Measurements from ENCODE around the gene PGAM4. TPM values are rescaled to one million over a fixed set of nuclear protein-coding genes. Genes with fewer than 3 reads are reported as not detected.

The PGAM4 gene
- total RNA-seq (not detected), total RNA-seq (0 to 1.1 (median 0.08) reads per million in 172 experiments)
- polyA plus RNA-seq (2013, experiment 1 of 2), result 0.16 TPM
- 0.20 TPM for polyA plus RNA-seq (2013, experiment 2 of 2)

- H3K4me3 Mint-ChIP-seq, result no peak within 1 kb of the TSS
- DNase-seq (no peak), ATAC-seq (ENCODE audit: poor library complexity) (no peak)
- ChIA-PET POLR2A (no interaction called here), CTCF (no interaction called here)
- Histone ChIP-seq H3K27me3 (ENCODE audit: control insufficient read depth in 1 of 2, insufficient read depth in 2 of 2, low read length in 2 of 2) (no peaks in the 10 kb centered on the region), H3K4me1 (ENCODE audit: insufficient read depth, low read length) (no peaks in the 10 kb centered on the region), H3K4me3 (ENCODE audit: low read length) (no peak within 1 kb of the TSS), H3K27ac (ENCODE audit: low read depth in 1 of 2, low read length in 2 of 2) (no peak within 1 kb of the TSS), H3K9me3 (ENCODE audit: control insufficient read depth in 1 of 2, insufficient read depth in 1 of 2, low read length in 2 of 2) (no peaks in the 10 kb centered on the region), H3K36me3 (ENCODE audit: insufficient read depth, low read length) (no peaks in the 10 kb centered on the region)
- intact Hi-C loops (cut with DNase I, micrococcal nuclease), result loop anchor here in 1 of 2 experiments (10.0 kb wide), 1 partner anchor 55 kb away; the partner anchor contains the start of gene ATP7A
- peaks cover 7% of the 10 kb centered on the region for H3K4me1 Mint-ChIP-seq (ENCODE audit: low read depth)
- no peaks in the 10 kb centered on the region for H3K9me3 Mint-ChIP-seq
- H3K36me3 Mint-ChIP-seq (ENCODE audit: low read depth), result peaks cover 43% of the 10 kb centered on the region
- no peak for TF ChIP-seq CTCF (IDR thresholded peaks at IDR 0.05)
- no peak within 1 kb of the TSS for H3K27ac Mint-ChIP-seq
- no peaks in the 10 kb centered on the region for H3K27me3 Mint-ChIP-seq
These were observed at the start of gene PGAM4 for GRCh38 chrX:77969538-77969937. TSS of gene PGAM4 (minus strand) at chrX:77969638. CDS start at chrX:77969638, 0 bp downstream.

GRCh38 chrX:78011846-78012245 is 42.4 kb upstream of the PGAM4 start:
- TF ChIP-seq CTCF (IDR thresholded peaks at IDR 0.05), result no peak
- POLR2A ChIA-PET, result no interaction called here

GRCh38 chrX:77979870-77980269 is 10.4 kb upstream of the PGAM4 start:
- no peak overlapping the region for H3K4me3 ChIP-seq (ENCODE audit: low read length)
- H3K36me3 Mint-ChIP-seq (ENCODE audit: low read depth), result peaks cover 29% of the 10 kb centered on the region
- no peak for TF ChIP-seq CTCF (IDR thresholded peaks at IDR 0.05)
- POLR2A ChIA-PET, result no interaction called here
- ATAC-seq (ENCODE audit: poor library complexity) (no peak), DNase-seq (no peak)
- H3K4me1 Mint-ChIP-seq (ENCODE audit: low read depth), result no peaks in the 10 kb centered on the region
- H3K27ac Mint-ChIP-seq, result no peak overlapping the region
- intact Hi-C loops (cut with DNase I, micrococcal nuclease), result no loop called here
- no peak overlapping the region for H3K4me3 Mint-ChIP-seq
- no peaks in the 10 kb centered on the region for H3K9me3 Mint-ChIP-seq
- no peaks in the 10 kb centered on the region for H3K27me3 Mint-ChIP-seq
- no peak overlapping the region for H3K27ac ChIP-seq (ENCODE audit: low read depth in 1 of 2, low read length in 2 of 2)
- no peaks in the 10 kb centered on the region for H3K9me3 ChIP-seq (ENCODE audit: control insufficient read depth in 1 of 2, insufficient read depth in 1 of 2, low read length in 2 of 2)
- no peaks in the 10 kb centered on the region for H3K36me3 ChIP-seq (ENCODE audit: insufficient read depth, low read length)
- H3K27me3 ChIP-seq (ENCODE audit: control insufficient read depth in 1 of 2, insufficient read depth in 2 of 2, low read length in 2 of 2), result no peaks in the 10 kb centered on the region
- no peaks in the 10 kb centered on the region for H3K4me1 ChIP-seq (ENCODE audit: insufficient read depth, low read length)
- CTCF ChIA-PET, result no interaction called here

More at GRCh38 chrX:78011846-78012245, 42.4 kb upstream of the PGAM4 start:
- no peaks in the 10 kb centered on the region for H3K4me1 Mint-ChIP-seq (ENCODE audit: low read depth)
- Histone ChIP-seq H3K27me3 (ENCODE audit: control insufficient read depth in 1 of 2, insufficient read depth in 2 of 2, low read length in 2 of 2) (no peaks in the 10 kb centered on the region), H3K9me3 (ENCODE audit: control insufficient read depth in 1 of 2, insufficient read depth in 1 of 2, low read length in 2 of 2) (no peaks in the 10 kb centered on the region), H3K4me1 (ENCODE audit: insufficient read depth, low read length) (no peaks in the 10 kb centered on the region), H3K4me3 (ENCODE audit: low read length) (no peak overlapping the region), H3K36me3 (ENCODE audit: insufficient read depth, low read length) (peaks cover 6% of the 10 kb centered on the region), H3K27ac (ENCODE audit: low read depth in 1 of 2, low read length in 2 of 2) (no peak overlapping the region)
- H3K4me3 Mint-ChIP-seq, result no peak overlapping the region
- DNase-seq (no peak), ATAC-seq (ENCODE audit: poor library complexity) (no peak)
- intact Hi-C loops (cut with DNase I, micrococcal nuclease), result no loop called here
- peaks cover 25% of the 10 kb centered on the region for H3K36me3 Mint-ChIP-seq (ENCODE audit: low read depth)
- no peaks in the 10 kb centered on the region for H3K27me3 Mint-ChIP-seq
- H3K27ac Mint-ChIP-seq, result no peak overlapping the region
- CTCF ChIA-PET, result interaction anchor here (0.7 kb wide), 1 partner anchor 89 kb away, joined by 3 read pairs; no protein-coding TSS in a partner anchor
- H3K9me3 Mint-ChIP-seq, result no peaks in the 10 kb centered on the region

Measured in CD4-positive, alpha-beta T cell (primary cell).